ENCODE results near the gene MRPS23.

DNA sequence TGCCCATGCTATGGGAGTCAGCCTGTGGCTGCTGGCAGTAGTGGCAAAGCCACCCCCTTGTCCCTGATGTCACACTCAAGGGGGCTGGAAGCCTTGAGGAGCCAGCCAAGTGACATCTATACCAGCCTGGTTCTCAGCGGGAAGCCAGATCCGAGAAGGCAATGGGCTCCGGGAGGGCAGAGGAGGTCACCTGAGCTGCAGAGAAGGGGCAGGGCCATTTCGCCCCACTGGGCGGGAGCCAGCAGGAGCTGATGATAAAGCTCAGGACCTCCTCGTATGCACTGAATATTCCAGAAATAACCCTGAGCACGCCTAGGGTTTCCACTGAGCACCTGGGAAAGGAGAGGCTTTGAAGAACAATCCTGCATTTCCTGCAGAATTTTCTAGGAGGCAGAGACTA lies 19.0 kb downstream of the MRPS23 start:
- no peak for TF ChIP-seq POLR2A (IDR thresholded peaks at IDR 0.05)
- TF ChIP-seq, protein P1, sequence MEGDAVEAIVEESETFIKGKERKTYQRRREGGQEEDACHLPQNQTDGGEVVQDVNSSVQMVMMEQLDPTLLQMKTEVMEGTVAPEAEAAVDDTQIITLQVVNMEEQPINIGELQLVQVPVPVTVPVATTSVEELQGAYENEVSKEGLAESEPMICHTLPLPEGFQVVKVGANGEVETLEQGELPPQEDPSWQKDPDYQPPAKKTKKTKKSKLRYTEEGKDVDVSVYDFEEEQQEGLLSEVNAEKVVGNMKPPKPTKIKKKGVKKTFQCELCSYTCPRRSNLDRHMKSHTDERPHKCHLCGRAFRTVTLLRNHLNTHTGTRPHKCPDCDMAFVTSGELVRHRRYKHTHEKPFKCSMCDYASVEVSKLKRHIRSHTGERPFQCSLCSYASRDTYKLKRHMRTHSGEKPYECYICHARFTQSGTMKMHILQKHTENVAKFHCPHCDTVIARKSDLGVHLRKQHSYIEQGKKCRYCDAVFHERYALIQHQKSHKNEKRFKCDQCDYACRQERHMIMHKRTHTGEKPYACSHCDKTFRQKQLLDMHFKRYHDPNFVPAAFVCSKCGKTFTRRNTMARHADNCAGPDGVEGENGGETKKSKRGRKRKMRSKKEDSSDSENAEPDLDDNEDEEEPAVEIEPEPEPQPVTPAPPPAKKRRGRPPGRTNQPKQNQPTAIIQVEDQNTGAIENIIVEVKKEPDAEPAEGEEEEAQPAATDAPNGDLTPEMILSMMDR (IDR thresholded peaks at IDR 0.05): no peak
